Measurements from ENCODE around the gene CTNNA2.

Gene CTNNA2

DNA sequence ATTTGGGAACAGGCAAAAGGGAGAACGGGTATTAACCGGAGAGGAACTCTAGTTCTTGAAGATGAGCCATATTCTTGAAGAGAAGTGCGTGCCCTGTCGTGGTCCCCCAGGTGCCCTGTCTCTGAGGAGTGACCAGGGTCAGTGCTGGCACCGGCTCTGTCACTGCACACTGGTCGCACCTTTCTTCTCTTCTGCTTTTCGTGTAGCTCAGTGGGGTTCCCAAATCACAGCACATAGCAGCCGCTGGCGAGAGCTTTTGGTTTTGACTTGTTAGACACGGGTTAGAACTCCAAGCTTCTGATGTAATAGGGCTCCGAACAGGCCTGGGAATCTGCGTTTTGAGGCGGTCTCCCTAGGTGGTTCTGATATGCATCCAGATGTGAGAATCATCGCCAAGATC, 810.1 kb downstream of the CTNNA2 start:
- Histone ChIP-seq H3K4me3 (ENCODE audit: low read length in 2 of 2) (no peak overlapping the region), H3K9ac (ENCODE audit: low read depth in 1 of 2, low read length in 2 of 2) (no peak overlapping the region), H3K27ac (ENCODE audit: low read depth in 2 of 2, low read length in 2 of 2) (no peak overlapping the region), H3K9me3 (ENCODE audit: control insufficient read depth in 2 of 2, low read length in 2 of 2) (no peaks in the 10 kb centered on the region), H3K27me3 (ENCODE audit: control insufficient read depth in 2 of 2, insufficient read depth in 2 of 2, low read length in 2 of 2) (peaks cover 0 to 7% of the 10 kb centered on the region in 2 donors), H3K36me3 (ENCODE audit: control insufficient read depth in 2 of 2, insufficient read depth in 2 of 2, low read length in 2 of 2) (no peaks in the 10 kb centered on the region), H3K4me1 (ENCODE audit: control insufficient read depth in 2 of 2, insufficient read depth in 2 of 2, low read length in 2 of 2) (no peaks in the 10 kb centered on the region)

DNA sequence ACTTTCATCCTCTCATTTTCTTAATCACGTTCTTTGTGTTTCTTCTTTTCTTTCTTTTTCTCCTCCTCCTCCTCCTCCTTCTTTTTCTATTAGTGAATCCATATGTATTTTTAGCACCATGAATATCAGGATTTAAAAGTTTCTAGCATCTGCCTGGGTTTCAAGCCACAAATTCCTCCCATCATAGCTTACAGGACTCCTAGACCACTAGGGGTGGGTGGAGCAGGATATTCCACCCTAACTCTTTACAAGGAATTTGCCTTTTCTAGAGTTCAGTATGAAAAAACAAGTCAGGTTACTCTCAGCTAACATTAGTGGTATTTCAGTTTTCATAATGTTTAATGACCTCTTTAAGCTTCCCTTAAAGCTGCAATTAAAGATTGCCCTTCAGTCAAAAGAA, 810.8 kb downstream of the CTNNA2 start:
- Histone ChIP-seq H3K4me1 (ENCODE audit: control insufficient read depth in 2 of 2, insufficient read depth in 2 of 2, low read length in 2 of 2) (no peaks in the 10 kb centered on the region), H3K9ac (ENCODE audit: low read depth in 1 of 2, low read length in 2 of 2) (no peak overlapping the region), H3K4me3 (ENCODE audit: low read length in 2 of 2) (no peak overlapping the region), H3K27me3 (ENCODE audit: control insufficient read depth in 2 of 2, insufficient read depth in 2 of 2, low read length in 2 of 2) (peaks cover 0 to 7% of the 10 kb centered on the region in 2 donors), H3K36me3 (ENCODE audit: control insufficient read depth in 2 of 2, insufficient read depth in 2 of 2, low read length in 2 of 2) (no peaks in the 10 kb centered on the region), H3K27ac (ENCODE audit: low read depth in 2 of 2, low read length in 2 of 2) (no peak overlapping the region), H3K9me3 (ENCODE audit: control insufficient read depth in 2 of 2, low read length in 2 of 2) (no peaks in the 10 kb centered on the region)

DNA sequence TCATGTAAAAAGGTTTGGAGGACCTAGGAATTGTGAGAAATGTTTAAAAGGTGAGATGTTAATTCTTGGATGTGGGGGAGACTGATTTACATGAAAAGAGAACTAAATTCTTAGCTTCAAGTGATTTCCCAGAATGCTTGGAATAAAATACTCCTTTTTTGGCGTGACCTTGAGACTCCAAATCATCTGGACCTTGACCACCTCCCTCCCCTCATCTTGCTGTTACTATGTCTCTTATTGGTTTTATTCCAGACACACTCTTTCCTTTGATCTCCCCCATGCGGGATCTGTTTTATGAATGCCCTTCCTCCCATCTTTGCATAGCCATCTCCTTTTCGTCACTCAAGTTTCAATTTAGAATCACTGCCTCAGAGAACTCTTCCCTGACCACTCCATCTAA, 811.7 kb downstream of the CTNNA2 start:
- Histone ChIP-seq H3K36me3 (ENCODE audit: control insufficient read depth in 2 of 2, insufficient read depth in 2 of 2, low read length in 2 of 2) (no peaks in the 10 kb centered on the region), H3K27ac (ENCODE audit: low read depth in 2 of 2, low read length in 2 of 2) (no peak overlapping the region), H3K4me3 (ENCODE audit: low read length in 2 of 2) (no peak overlapping the region), H3K9me3 (ENCODE audit: control insufficient read depth in 2 of 2, low read length in 2 of 2) (no peaks in the 10 kb centered on the region), H3K9ac (ENCODE audit: low read depth in 1 of 2, low read length in 2 of 2) (no peak overlapping the region), H3K4me1 (ENCODE audit: control insufficient read depth in 2 of 2, insufficient read depth in 2 of 2, low read length in 2 of 2) (no peaks in the 10 kb centered on the region), H3K27me3 (ENCODE audit: control insufficient read depth in 2 of 2, insufficient read depth in 2 of 2, low read length in 2 of 2) (peaks cover 0 to 7% of the 10 kb centered on the region in 2 donors)

DNA sequence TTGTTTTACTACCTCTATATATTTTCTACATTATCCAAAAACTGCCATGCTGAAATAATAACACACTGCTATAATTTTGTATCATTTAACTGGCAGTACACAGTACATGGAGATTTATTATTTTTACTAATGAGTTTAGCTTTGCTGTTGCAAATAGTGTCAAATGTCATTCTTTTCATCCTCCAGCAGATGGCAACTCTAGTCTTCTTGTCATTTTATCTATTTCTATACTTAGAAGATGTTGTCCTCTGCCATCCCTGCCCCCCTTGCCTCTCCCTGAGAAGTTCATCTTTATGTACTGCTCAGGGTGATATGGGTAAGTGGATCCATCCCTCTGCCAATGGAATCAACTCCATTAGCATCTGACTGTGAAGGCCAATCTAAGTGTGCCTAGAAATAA, 813.4 kb downstream of the CTNNA2 start:
- no peaks in the 10 kb centered on the region for H3K4me1 ChIP-seq (ENCODE audit: control insufficient read depth in 2 of 2, insufficient read depth in 2 of 2, low read length in 2 of 2)
- no peak overlapping the region for H3K9ac ChIP-seq (ENCODE audit: low read depth in 1 of 2, low read length in 2 of 2)
- H3K4me3 ChIP-seq (ENCODE audit: low read length in 2 of 2) = no peak overlapping the region
- H3K9me3 ChIP-seq (ENCODE audit: control insufficient read depth in 2 of 2, low read length in 2 of 2) = no peaks in the 10 kb centered on the region
- H3K27ac ChIP-seq (ENCODE audit: low read depth in 2 of 2, low read length in 2 of 2) = no peak overlapping the region
- H3K36me3 ChIP-seq (ENCODE audit: control insufficient read depth in 2 of 2, insufficient read depth in 2 of 2, low read length in 2 of 2) = no peaks in the 10 kb centered on the region
- peaks cover 0 to 7% of the 10 kb centered on the region in 2 donors for H3K27me3 ChIP-seq (ENCODE audit: control insufficient read depth in 2 of 2, insufficient read depth in 2 of 2, low read length in 2 of 2)

DNA sequence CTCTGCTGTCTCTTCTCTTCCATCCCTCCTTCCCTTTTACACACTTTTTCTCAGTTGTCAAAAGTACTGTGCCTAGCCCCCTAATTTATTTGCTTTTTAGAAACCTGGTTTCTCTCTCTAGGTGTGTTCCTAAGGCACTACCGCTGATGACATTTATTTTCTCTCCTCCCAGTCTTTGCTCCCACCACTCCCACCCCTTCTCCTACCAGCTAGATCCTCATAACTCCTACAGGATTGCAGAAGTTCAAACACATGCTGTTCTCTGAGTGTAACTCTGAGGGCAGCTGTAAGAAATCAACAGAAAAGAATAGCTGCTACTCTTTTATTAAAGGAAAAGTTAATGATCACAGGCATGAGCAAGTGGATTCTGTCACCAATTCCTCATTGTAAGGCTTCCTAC, 814.0 kb downstream of the CTNNA2 start:
- Histone ChIP-seq H3K27me3 (ENCODE audit: control insufficient read depth in 2 of 2, insufficient read depth in 2 of 2, low read length in 2 of 2) (peaks cover 0 to 7% of the 10 kb centered on the region in 2 donors), H3K9ac (ENCODE audit: low read depth in 1 of 2, low read length in 2 of 2) (no peak overlapping the region), H3K27ac (ENCODE audit: low read depth in 2 of 2, low read length in 2 of 2) (no peak overlapping the region), H3K4me3 (ENCODE audit: low read length in 2 of 2) (no peak overlapping the region), H3K9me3 (ENCODE audit: control insufficient read depth in 2 of 2, low read length in 2 of 2) (no peaks in the 10 kb centered on the region), H3K4me1 (ENCODE audit: control insufficient read depth in 2 of 2, insufficient read depth in 2 of 2, low read length in 2 of 2) (no peaks in the 10 kb centered on the region), H3K36me3 (ENCODE audit: control insufficient read depth in 2 of 2, insufficient read depth in 2 of 2, low read length in 2 of 2) (no peaks in the 10 kb centered on the region)

DNA sequence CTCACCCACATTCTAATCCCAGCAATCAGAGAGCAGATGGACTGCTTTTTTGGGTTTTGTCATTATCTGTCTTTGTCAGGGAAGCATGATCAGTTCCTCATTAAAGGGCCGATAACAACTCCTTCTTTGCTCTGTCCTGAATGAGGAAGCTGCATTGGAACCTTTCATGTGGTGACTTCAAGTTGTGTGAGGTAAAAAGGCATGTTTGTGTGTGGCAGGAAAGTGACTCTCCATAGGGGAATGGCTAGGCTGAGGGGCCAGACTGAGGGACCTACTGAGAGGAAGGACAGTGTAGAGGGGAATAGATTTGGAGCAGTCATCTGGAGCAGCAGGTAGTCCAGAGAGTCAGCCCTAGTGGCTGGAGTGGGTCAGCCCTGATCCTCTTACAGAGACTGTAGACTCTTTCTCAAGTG, 815.3 kb downstream of the CTNNA2 start:
- H3K9ac ChIP-seq (ENCODE audit: low read depth in 1 of 2, low read length in 2 of 2) = no peak overlapping the region
- H3K9me3 ChIP-seq (ENCODE audit: control insufficient read depth in 2 of 2, low read length in 2 of 2) = no peaks in the 10 kb centered on the region
- H3K36me3 ChIP-seq (ENCODE audit: control insufficient read depth in 2 of 2, insufficient read depth in 2 of 2, low read length in 2 of 2) = no peaks in the 10 kb centered on the region
- H3K27ac ChIP-seq (ENCODE audit: low read depth in 2 of 2, low read length in 2 of 2) = no peak overlapping the region
- H3K4me1 ChIP-seq (ENCODE audit: control insufficient read depth in 2 of 2, insufficient read depth in 2 of 2, low read length in 2 of 2) = no peaks in the 10 kb centered on the region
- H3K27me3 ChIP-seq (ENCODE audit: control insufficient read depth in 2 of 2, insufficient read depth in 2 of 2, low read length in 2 of 2) = no peaks in the 10 kb centered on the region
- no peak overlapping the region for H3K4me3 ChIP-seq (ENCODE audit: low read length in 2 of 2)

DNA sequence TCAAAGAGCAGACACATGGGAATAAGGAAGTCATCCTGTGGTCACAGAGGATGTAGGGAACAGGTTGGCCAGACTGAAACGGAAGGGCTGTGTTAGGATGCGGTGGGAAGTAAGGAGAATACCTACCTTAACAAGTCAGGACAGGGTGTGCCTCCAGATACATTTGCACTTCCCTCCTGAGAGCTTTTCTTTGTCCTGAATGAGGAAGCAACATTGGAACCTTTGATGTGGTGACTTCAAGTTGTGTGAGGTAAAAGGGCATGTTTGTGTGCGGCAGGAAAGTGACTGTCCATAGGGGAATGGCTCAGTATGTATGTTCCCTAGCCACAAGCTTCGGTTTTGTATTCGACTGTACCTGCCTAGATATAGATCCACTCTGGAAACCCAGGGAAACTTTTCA, 816.6 kb downstream of the CTNNA2 start:
- Histone ChIP-seq H3K4me1 (ENCODE audit: control insufficient read depth in 2 of 2, insufficient read depth in 2 of 2, low read length in 2 of 2) (no peaks in the 10 kb centered on the region), H3K4me3 (ENCODE audit: low read length in 2 of 2) (no peak overlapping the region), H3K36me3 (ENCODE audit: control insufficient read depth in 2 of 2, insufficient read depth in 2 of 2, low read length in 2 of 2) (no peaks in the 10 kb centered on the region), H3K27ac (ENCODE audit: low read depth in 2 of 2, low read length in 2 of 2) (no peak overlapping the region), H3K9me3 (ENCODE audit: control insufficient read depth in 2 of 2, low read length in 2 of 2) (no peaks in the 10 kb centered on the region), H3K27me3 (ENCODE audit: control insufficient read depth in 2 of 2, insufficient read depth in 2 of 2, low read length in 2 of 2) (no peaks in the 10 kb centered on the region), H3K9ac (ENCODE audit: low read depth in 1 of 2, low read length in 2 of 2) (no peak overlapping the region)

DNA sequence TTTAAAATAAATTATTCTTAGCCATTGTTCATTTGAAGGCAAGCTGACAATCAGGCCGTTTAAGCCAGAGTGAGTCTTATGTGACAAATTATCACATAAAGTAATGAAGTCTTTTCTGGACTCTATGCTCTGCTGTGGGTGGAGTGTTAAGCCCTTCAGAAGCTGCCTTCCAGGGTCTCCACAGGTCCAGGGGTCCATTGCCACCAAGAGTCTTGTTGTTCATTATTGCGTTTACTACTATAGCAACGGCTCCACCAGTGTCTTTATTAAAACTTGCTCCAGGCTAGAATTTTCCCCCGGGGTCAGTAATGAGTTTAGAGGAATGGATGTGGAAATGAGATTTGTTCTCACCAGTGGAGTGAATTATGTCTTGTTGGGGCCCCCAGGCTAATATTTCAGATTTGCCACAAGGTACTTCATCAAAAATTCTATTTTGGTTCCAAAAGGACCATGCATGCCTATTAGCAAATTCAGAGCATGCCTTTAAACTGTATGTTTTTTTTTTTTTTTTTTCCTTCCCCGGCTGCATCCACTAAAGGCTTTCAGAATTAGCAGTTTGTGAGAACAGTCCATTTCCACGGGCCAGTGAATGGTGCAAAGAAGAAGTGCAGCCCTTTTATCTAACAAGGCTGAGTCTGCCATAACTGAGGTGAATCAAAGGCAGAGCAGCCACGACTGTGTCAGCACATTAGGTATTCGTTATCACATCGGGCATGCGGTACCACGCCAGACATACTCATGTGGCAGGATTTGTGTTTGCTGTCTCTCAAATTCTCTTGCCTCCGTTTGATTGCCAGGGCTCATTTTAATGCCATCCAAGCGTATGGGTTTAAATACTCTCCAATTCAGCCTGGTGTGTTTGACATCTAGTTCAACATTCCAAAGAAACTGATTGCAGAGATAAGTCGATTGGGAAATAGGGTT, 817.9 kb downstream of the CTNNA2 start:
- Histone ChIP-seq H3K36me3 (ENCODE audit: control insufficient read depth in 2 of 2, insufficient read depth in 2 of 2, low read length in 2 of 2) (no peaks in the 10 kb centered on the region), H3K4me1 (ENCODE audit: control insufficient read depth in 2 of 2, insufficient read depth in 2 of 2, low read length in 2 of 2) (no peaks in the 10 kb centered on the region), H3K27me3 (ENCODE audit: control insufficient read depth in 2 of 2, insufficient read depth in 2 of 2, low read length in 2 of 2) (no peaks in the 10 kb centered on the region), H3K4me3 (ENCODE audit: low read length in 2 of 2) (no peak overlapping the region), H3K9me3 (ENCODE audit: control insufficient read depth in 2 of 2, low read length in 2 of 2) (no peaks in the 10 kb centered on the region), H3K27ac (ENCODE audit: low read depth in 2 of 2, low read length in 2 of 2) (no peak overlapping the region), H3K9ac (ENCODE audit: low read depth in 1 of 2, low read length in 2 of 2) (no peak overlapping the region)

DNA sequence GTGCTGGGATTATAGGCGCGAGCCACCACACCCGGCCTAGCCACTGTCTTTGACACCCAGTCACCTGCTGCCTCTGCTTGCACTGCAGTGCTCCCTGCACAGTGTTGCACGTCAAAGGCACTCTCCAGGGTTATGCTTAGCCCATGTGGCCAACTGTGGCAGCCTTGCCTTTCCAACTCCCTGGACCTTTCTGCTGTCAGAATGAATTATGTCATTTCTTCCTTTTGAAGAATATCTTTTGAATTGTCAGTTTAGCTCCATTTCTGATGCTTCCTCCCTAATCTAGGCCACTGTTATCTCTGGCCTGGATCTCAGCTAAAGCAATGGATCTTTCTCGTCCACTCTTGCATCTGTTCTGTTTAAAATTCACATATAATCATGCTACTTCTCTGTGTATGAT, 821.0 kb downstream of the CTNNA2 start:
- Histone ChIP-seq H3K36me3 (ENCODE audit: control insufficient read depth in 2 of 2, insufficient read depth in 2 of 2, low read length in 2 of 2) (no peaks in the 10 kb centered on the region), H3K27ac (ENCODE audit: low read depth in 2 of 2, low read length in 2 of 2) (no peak overlapping the region), H3K9me3 (ENCODE audit: control insufficient read depth in 2 of 2, low read length in 2 of 2) (no peaks in the 10 kb centered on the region), H3K27me3 (ENCODE audit: control insufficient read depth in 2 of 2, insufficient read depth in 2 of 2, low read length in 2 of 2) (no peaks in the 10 kb centered on the region), H3K4me3 (ENCODE audit: low read length in 2 of 2) (no peak overlapping the region), H3K9ac (ENCODE audit: low read depth in 1 of 2, low read length in 2 of 2) (no peak overlapping the region), H3K4me1 (ENCODE audit: control insufficient read depth in 2 of 2, insufficient read depth in 2 of 2, low read length in 2 of 2) (no peaks in the 10 kb centered on the region)

DNA sequence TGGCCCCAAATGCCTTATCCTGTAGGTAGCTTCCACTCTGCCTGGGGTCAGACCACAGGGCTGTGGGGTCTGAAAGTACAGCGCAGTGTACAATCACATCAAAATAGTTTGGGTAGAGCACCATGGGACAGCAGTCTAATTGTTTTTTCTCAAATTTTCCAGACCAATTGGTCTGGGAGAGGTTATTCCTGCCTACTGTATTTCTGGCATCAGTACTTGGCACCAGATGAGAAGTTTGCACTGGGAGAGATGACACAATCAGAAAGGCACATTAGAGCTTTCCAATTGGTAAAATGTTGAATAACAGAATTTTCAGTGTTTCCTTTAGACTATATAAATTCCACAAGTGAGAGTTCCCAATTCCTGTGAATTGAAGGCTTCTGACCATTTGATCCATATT, 822.6 kb downstream of the CTNNA2 start:
- no peaks in the 10 kb centered on the region for H3K9me3 ChIP-seq (ENCODE audit: control insufficient read depth in 2 of 2, low read length in 2 of 2)

More for the DNA sequence above, 822.6 kb downstream of the CTNNA2 start:
- H3K36me3 ChIP-seq (ENCODE audit: control insufficient read depth in 2 of 2, insufficient read depth in 2 of 2, low read length in 2 of 2) = no peaks in the 10 kb centered on the region
- no peaks in the 10 kb centered on the region for H3K4me1 ChIP-seq (ENCODE audit: control insufficient read depth in 2 of 2, insufficient read depth in 2 of 2, low read length in 2 of 2)
- no peak overlapping the region for H3K9ac ChIP-seq (ENCODE audit: low read depth in 1 of 2, low read length in 2 of 2)
- H3K27ac ChIP-seq (ENCODE audit: low read depth in 2 of 2, low read length in 2 of 2) = no peak overlapping the region
- H3K27me3 ChIP-seq (ENCODE audit: control insufficient read depth in 2 of 2, insufficient read depth in 2 of 2, low read length in 2 of 2) = no peaks in the 10 kb centered on the region
- H3K4me3 ChIP-seq (ENCODE audit: low read length in 2 of 2) = no peak overlapping the region
